ENCODE measurements around the gene GCK.

- no peak for TF ChIP-seq MYC (IDR thresholded peaks at IDR 0.05; ENCODE audit: low read depth, low read length)
- no peak for TF ChIP-seq MAX (IDR thresholded peaks at IDR 0.05; ENCODE audit: insufficient read depth, insufficient read length)
- no peak for TF ChIP-seq POLR2A (IDR thresholded peaks at IDR 0.05; ENCODE audit: low read depth, low read length)
- TF ChIP-seq EZH2 (IDR thresholded peaks at IDR 0.05; ENCODE audit: borderline replicate concordance, low read depth, low read length, severe bottlenecking) = no peak
- TF ChIP-seq, protein P1, sequence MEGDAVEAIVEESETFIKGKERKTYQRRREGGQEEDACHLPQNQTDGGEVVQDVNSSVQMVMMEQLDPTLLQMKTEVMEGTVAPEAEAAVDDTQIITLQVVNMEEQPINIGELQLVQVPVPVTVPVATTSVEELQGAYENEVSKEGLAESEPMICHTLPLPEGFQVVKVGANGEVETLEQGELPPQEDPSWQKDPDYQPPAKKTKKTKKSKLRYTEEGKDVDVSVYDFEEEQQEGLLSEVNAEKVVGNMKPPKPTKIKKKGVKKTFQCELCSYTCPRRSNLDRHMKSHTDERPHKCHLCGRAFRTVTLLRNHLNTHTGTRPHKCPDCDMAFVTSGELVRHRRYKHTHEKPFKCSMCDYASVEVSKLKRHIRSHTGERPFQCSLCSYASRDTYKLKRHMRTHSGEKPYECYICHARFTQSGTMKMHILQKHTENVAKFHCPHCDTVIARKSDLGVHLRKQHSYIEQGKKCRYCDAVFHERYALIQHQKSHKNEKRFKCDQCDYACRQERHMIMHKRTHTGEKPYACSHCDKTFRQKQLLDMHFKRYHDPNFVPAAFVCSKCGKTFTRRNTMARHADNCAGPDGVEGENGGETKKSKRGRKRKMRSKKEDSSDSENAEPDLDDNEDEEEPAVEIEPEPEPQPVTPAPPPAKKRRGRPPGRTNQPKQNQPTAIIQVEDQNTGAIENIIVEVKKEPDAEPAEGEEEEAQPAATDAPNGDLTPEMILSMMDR (IDR thresholded peaks at IDR 0.05; ENCODE audit: extremely low read depth in 1 of 2, insufficient read depth in 1 of 2, low read depth in 1 of 2, low read length in 2 of 2) = no peak
Measured at GRCh38 chr7:44159824-44160630, 29.2 kb downstream of the GCK start.
